ENCODE data around the gene CLNK. TPM values are rescaled to one million over a fixed set of nuclear protein-coding genes. Genes with fewer than 3 reads are reported as not detected.
"Not testable (repeated sequence)": the region's sequence is repeated elsewhere in the genome, so short reads cannot be mapped to it uniquely, and the experiment has no call there.

The CLNK gene
- total RNA-seq, 1 donor from 2014 or later, result not detected

DNA sequence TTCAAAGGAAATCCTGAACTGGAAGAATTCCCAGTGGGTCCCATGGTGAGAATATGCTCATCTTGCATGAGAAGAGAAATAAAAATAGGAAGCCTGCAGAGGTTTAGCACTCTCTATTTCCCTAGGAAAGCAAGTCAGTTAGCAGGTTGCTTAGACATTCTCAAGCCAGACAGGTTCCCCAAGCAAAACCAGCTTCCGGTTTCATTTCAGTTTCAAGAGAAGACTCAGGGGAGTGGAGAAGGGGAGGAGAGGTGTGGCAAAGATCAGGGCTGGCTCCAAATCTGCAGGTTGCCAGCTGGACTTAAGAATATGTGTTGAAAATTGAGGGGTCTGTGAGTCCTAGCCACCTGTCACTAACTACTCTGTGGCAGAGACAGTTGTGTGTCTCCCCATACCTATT is 107.5 kb downstream of the CLNK start:
- no peak for DNase-seq

DNA sequence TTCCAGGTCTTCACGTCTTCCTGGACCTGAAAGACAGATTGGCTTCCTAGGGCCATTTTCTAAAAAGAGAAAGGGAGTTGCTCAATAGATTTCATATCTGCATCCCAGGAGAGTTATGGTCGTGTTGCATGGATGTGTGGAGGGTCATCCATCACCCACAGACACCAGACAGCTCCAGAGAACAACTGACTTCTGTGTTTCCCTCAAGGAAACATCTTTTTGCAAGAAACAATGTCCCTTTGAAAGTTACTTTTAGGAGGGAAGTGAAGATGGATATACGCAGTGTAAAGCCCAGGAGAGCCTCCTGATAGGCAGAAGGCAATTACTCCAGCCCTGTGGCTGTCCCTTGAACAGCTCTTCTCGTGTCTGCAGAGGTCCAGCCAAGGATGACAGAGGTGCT is 108.3 kb downstream of the CLNK start:
- DNase-seq, result no peak

DNA sequence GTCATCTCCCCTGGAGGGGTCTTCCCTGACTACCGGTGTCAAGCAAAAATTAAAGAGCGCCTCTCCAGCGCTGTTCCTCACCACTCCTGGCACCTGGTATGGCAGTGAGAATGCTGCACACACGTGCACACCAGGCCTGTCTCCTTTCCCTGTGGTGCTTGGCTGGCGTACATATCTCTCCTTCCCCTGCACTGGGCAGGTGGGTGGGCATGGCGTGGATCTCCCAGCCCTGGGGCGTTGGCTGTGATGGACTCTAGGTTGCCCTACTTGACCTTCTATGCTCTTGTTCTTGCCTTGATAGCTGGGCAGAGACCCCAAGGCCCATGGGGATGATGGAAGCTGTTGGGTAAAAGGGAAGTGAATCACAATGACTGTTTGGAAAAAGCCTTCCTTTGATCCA is 109.2 kb downstream of the CLNK start:
- DNase-seq, result no peak

DNA sequence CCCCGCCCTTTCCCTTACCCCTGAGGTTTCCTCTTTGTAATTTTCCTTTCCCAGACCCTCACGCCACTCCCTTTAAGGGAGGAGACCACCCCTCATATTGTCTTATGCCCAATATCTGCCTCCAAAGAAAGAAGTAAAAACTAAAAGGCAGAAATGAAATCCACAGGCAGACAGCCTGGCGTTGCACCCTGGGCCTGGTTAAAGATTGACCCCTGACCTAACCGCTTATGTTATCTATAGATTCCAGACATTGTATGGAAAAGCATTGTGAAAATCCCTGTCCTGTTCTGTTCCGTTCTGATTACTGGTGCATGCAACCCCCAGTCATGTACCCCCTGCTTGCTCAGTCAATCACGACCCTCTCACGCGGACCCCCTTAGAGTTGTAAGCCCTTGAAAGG is 110.0 kb downstream of the CLNK start:
- not testable (repeated sequence) for DNase-seq

DNA sequence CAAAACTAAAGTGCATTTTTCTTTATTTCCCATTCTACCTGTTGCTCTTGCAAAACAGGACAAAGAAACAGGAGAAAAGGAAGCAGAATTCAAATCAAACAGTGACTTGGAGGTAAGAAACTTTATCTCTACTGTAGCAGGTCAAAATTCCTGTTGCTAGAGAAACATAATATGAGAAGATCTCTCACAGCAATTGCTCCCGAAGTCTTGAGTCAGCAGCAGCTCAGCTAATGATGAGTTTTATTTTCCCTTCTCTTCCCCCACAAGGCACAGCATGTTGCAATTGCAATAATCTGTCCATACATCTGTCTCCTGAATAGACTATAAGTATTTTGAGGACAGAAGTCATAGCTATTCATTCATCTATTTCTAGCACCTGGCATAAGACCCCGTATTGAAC is 112.7 kb downstream of the CLNK start:
- DNase-seq, result no peak

DNA sequence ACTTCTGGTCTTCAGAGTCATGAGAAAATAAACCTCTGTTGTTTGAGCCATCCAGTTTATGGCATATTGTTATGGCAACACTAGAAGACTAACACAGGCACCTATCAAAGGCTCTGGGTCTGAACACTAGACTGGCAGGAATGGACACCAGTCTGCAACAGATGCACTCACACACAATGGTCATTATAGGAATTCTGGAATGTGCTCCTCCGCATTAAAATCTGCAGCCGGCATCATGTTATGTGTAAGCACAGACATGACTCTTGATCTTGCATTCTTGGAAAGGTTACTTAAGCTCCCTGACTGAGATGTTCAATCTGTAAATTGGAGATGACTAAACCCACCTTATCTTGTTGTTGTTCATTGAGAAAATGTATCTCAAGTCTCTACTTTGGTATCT is 115.1 kb downstream of the CLNK start:
- DNase-seq, result no peak

DNA sequence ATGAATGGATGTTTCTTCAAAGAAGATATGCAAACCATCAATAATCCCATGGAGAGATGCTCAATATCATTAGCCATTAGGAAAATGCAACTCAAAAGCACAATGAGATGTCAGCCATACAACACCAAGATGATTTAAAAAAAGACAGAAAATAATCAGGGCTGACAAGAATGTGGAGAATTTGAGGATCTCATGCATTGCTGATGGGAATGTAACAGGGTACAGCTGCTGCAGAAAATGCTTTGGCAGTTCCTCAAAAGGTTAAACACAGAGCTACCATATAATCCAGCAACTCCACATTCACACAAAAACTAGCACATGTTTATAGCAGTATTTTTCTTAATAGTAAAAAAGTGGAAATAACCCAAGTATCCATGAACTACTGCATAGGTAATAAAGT is 116.8 kb downstream of the CLNK start:
- no peak for DNase-seq

DNA sequence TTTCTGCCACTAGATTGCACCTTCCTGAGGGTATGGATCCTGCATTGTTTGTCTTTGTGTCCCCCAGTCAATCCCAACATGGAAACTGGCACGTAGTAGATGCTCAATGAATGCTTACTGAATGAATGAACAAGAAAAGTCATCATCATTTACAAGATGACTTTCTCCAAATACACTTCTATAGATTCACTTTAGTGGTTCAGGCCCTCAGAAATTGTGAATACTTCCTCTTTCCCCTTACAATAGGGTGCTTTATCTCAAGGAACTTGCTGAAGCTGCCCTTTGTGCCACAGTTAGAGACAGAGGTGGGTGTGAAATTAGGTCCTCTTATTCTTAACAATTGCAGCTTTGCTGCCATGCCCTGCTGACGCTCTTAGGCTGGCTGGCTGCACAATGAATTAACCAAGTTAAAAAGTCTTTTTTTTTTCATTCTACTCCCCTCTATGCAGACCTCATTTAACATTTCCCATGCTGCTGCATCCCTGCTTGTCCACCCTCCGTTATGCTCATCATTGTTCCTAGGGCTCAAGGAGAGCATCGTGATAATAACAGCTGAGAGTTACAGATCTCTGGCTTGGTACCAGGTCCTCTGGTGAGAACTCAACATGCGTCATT is 119.3 kb downstream of the CLNK start:
- DNase-seq, result no peak

DNA sequence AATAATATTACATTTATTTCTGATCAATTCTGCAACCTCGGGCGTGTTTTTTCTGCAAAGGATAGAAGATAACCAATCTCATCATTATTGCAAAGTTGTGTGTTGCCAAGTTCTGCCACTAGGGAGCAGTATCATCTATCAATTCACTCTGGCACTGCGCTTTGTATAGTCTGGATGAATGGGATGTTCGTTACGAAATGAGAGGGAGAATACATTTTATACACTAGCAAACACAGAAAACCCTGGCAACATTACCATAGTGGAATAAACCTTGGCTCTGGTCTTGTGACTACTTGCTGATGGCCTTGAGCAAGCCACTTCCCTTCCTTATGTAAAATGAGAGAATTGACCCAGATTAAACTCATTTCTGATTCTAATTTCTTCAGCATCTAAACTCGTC is 129.9 kb downstream of the CLNK start:
- peak; percentile 8 for DNase-seq

DNA sequence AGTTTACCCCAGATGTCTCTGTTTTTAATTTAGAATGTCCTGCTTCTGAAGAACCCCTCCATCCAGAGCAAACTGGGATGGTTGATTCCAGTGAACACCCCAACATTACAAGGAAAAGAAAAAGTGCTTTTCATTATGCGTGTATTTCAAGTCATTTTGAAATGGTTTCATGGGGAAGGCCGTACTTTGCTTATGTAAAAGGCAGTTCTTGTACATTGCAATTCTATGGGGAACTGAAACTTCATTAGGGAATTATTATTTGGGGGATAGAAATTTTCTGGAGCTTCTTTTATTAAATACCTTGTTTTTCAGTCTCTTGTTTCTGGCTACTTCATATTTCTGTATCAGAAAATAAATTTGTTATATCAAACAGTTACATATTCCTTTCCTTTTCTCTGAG is 130.4 kb downstream of the CLNK start:
- DNase-seq, result no peak

DNA sequence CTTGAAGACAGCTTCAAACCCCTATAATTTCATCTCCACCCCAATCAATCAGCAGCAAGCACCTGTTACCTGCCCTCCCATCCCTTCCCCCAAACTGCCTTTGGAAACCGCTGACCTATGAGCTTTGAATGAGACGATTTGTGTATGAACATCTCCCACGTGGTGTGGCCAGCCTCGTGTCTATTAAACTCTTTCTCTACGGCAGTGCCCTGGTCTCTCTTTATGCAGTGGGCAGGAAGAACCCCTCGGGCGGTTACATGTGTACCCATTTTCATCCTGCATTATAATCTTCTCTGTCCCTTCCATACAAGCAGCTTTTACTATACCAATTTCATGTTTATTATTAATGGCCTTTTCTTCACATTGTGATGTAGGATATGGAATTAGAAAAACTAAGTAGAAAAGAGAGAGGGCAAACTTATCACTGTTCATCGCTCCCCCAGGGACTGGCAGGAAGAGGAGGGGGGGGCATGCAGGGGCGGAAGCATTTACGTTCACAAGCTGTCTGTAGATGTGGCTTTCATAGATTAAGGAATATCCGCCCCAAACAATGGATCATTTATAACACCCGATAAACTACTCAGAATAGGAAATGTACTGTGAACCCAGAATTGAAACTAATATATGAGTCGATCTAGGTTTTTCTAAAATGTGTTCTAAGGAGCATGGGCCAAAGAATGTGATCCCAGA is 131.8 kb downstream of the CLNK start:
- no peak for DNase-seq

DNA sequence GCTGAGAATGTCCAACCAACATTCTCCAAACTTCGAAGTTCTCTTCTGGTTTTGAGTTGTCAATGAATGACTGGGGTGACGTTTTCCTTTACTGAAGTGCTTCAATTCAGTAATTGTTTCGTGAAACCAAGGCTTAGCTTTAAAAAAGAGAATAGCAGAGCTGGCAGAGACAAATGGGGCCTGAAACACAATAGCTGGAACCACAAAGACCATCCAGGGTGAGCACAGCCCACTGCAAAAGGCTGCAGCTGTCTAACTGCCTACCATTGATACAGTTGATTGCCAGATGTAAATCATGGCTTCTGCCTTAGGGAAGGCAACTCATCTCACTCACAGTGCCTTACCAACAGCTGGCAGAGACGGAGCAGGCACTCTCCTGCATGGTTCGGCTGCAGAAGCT is 148.7 kb downstream of the CLNK start:
- no peak for DNase-seq

DNA sequence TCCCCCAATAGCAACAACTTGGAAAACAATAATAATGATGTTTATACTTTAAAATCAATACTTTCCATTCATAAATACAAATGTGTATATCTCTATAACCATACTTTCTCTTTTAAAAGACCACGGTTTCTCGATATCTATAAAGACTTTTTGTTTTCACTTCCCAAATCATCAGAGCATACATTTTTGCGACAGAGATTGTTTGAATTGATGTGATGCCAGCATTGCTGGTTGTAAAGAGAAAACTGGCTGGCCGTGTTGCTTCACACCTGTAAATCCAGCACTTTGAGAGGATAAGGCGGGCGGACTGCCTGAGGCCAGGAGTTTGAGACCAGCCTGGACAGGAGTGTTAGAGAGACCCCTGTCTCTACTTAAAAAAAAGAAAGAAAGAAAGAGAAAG is 149.7 kb downstream of the CLNK start:
- DNase-seq, result no peak

DNA sequence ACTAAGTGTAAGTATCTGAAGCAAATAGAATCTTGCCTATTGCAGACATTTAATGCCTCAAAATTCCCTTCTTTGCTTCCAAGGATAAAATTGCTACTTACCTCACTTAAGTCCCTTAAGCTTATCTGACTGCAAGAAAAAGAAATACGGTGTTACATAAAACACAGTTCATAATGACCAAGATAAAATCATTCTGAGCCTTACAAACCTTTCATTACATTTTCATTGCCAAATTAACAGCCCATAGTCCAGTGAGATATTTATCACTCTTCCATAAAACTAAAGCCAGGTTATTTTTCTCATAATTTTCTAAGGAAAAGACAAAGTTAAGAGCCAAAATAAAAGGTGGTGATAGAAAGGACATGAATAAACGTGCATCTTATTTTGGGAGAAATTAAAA is 152.4 kb downstream of the CLNK start:
- no peak for DNase-seq

DNA sequence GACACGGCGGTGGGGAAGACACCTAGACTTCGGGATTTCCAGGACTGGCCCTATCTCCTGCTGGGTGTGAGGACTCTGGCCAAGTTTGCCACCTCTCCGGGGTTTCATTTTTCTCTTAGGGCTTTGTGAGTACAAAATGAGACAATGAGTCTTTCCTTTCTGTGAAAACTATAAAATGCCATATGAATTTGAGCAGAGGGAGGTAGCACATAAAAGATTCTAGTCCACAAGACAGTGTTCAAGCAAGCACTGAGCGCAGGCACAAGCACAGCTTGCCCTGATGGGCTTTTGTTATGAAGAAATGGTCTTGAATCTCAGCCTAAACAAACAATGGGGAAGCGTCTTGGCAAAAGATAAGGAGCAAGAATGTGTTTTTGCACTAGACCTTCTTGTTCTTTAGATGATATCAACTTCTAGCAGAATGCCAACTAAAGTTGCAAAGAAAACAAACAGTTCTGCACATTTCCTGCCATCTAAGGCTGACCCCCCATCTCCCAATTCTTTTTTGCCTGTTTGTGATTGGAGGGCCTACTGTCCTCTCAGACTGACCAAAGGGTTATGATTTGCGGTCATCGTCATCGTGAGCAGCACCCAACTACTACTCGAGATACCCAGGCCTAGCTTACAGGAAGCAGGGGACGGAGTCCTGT is 154.3 kb downstream of the CLNK start:
- DNase-seq, result no peak

DNA sequence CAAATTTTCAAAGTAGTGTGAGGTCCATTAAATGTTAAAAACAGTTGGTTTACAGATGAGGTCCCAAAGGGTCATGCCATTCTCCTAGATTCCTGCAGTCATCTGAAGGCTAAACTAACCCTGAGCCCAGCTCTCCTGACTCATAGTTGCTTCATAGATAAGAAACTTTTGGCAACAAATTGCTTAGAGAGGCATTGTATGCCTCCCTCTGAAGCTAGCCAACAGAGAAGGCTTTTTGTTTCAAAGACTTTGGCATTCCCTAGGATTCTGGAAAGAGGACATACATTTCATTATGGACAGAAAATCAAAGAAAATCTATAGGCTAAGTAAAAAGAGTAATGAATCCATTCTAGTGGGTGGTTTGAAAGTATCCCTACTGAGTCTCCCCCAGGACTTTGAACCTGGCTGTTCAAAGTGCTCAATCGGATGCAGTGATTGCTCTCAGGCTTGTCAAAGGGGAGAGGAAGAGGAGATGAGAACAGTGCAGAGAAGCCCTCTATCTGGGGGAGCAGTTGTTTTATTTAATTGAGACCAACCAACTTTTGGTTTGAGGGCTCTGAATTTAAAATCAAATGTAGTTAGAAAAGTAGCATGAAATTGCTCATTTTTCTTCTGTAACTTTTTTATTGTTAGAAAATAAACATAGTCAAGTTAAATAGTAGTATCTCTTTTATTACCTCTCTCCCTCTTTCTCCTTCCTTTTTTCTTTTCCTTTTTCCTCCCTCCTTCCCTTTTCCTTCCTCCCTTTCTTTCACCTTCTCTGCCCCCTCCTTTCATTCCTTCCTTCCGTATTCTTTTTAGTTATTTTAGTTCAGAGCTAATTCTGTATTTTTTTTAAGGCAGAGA is 155.1 kb downstream of the CLNK start:
- no peak for DNase-seq

DNA sequence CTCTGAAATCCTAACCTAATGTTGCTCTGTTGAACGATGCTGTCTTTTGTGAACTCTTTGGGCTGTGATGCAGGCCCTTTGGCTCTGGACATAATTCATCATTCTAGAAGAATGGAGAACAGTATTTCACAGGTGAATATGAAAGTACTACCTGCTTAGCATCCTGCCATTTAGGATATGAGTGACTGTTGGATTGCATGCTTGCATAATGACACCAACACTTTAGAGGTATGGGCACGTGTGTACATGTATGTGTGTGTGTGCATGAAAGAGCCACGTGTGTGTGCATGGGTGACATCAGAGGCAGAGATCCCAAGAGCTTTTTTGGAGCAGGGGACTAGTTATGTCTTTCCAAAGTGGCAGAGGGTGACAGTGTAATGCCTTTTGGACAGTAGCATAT is 157.1 kb downstream of the CLNK start:
- DNase-seq, result no peak

DNA sequence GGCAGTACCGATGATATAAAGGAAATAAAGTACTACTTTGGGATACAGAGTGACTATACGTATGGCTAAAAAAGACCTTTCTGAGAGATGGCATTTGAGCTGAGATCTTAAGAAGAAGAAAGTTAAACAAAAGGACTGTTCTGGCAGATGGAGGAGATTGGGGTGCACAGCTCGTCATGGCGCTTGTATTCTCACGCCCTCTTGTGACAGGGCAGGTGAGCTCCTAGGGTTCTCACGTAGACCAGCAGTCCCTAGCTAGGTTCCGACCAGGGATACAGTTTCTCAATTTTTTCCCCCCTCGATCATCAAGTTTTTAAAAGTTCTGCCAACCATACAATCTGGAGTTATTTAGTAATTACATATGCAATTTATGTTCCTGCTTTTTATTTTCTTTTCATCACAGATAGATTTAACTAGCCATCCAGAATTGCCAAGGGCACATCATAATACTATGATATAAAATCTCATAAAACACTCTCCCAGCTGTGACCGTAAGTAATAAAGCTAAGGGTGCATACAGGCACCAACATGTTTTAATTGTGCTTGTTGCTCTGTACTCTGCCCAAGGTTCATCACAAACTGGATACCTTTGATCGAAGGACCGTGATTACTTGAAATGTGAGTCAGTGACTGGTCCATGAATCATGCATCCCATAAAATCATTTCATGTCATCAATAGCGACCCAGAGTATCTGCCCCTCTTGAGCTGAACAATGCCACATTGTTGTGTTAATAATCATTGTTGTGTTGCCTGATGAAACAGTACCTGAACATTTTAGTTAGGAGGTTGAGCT is 157.9 kb downstream of the CLNK start:
- no peak for DNase-seq

DNA sequence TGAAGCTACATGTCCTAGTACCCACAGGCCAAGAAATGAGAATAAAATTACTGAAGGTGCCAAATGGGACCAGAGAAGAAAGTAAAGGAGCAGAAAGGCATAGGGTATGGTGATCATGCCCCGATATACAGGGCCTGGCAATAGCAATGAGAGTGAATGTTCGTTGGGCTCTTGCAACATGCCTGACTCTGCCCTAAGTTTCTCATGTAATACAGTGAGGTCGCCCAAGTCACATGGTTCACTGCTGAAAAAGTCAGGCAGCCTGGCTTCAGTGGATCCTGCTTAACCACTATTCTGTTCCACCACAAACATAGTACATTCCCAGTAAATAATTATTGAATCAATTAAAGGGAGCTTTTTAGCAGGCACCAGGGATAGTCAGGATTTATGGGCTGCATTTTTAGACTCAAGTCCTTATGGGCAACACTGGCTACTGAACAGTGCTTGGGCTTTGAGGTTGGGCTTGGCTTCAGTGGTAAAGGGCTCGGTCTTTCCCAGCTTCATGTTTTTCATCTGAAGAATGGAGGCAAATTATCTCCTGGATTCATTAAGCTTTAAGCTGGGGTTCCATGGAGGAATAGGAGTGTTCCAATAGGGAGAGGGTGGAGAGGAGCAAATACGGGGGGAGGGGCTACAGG is 160.3 kb downstream of the CLNK start:
- no peak for DNase-seq

DNA sequence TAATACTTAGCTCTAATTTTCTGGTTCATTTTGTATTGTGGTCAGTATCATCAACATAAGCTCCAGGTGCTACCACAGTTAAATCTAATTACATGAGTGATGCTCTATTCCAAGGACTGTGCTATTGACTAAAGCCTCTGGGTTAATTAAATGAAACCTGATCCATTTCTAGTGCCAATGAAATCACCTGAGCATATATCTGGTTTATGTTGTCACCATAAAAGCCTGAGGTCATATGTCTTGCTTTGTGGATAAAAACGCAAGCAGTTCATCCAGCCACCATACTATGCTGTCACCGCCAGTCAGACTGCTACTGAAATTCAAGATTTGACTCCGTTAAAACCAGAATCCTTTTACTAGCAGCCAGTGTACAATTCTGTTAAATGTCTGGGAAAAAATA is 163.1 kb downstream of the CLNK start:
- DNase-seq, result no peak

DNA sequence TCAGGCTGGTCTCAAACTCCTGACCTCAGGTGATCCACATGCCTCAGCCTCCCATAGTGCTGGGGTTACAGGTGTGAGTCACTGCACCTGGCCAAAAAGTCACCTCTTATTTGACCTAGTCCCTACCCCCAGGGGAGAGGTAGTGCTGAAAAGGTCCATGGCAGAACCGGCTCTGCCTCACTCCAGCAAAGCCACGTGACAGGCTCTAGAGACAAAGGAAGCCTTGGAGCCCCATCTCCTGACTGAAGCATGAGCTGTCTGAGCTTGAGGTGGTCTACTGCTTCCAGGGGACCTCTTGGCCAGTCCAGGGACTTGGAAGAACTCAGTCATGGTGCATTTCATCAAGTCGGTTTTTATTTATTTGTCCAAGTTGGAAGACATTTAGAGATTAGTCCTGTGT is 174.8 kb downstream of the CLNK start:
- no peak for DNase-seq

DNA sequence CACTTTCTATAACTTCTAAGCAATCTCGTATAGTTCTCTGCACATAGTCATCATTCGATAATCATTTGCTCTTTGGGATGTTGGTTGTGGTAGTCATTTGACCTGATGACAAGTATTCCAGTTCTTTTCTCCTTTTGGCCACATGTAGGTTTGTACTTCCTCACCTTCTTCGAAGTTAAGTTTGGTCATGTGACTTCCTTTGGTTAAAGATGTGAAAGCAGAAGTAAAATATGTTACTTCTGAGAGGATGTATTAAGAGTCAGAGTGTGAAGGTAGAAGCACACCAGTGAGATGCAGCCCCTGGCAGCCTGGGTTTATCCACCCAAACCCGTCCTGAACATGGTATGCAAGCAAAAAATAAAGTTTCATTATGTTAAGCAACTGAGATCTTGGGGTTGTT is 178.5 kb downstream of the CLNK start:
- DNase-seq, result no peak
